GM18502 (cell line): ENCODE results near the gene TMEM132D.
"Not testable (repeated sequence)": the region's sequence is repeated elsewhere in the genome, so short reads cannot be mapped to it uniquely, and the experiment has no call there.

Experiments used
- ATAC-seq: cut with Tn5 transposase; IDR thresholded peaks from one replicate; pipeline ENCODE4 v1.9.1; 2021; ENCODE audit warnings: mild to moderate bottlenecking; ENCODE audit not compliant: unreplicated experiment, poor library complexity

TMEM132D gene

GRCh38 chr12:129052373-129052772 lies 851.5 kb downstream of the TMEM132D start:
- ATAC-seq = no peak

DNA sequence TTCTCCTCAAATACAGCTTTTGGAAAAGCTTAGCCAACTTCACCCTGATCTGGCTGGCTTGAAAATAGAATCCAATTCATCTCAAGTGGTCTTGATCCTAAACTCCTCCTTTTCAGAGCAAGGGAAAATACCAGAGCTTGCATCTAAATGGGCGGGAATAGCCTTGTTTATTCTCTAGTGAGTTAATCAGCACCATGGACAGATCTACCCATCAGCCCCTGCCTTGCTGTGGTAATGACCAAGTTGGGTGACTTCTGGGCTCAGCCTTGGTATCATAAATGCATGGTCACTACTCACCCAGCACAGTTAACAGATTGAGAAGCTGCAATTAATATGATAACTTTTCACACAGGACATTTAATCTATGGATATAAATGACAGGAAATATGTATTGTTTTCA lies 853.9 kb downstream of the TMEM132D start:
- ATAC-seq = no peak

DNA sequence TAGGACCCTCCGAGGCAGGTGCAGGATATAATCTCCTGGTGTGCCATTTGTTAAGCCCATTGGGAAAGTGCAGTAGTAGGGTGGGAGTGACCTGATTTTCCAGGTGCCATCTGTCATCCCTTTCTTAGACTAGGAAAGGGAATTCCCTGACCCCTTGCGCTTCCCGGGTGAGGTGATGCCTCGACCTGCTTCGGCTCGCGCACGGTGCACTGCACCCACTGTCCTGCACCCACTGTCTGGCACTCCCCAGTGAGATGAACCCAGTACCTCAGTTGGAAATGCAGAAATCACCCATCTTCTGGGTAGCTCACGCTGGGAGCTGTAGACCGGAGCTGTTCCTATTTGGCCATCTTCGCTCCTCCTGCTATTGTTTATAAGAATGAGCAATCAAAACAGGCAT lies 860.5 kb downstream of the TMEM132D start:
- ATAC-seq = not testable (repeated sequence)

- ATAC-seq = no peak
Measured at GRCh38 chr12:129036135-129036534, 867.7 kb downstream of the TMEM132D start.

GRCh38 chr12:129034558-129035289 lies 869.1 kb downstream of the TMEM132D start:
- no peak for ATAC-seq

GRCh38 chr12:129028844-129029243 lies 875.0 kb downstream of the TMEM132D start:
- ATAC-seq = no peak

DNA sequence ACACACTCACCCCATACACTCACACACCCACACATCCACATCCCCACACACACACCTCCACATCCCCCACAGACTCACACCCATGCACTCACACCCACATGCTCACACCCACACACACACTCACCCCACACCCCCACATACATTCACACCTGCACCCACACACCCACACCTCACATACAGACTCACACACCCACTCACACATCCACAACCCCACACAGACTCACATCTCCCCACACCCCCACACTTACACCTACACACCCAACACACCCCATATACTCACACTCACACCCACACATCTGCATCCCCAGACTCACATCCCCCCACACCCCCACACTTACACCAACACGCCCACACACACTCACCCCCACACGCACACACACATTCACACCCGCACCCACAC lies 878.8 kb downstream of the TMEM132D start:
- ATAC-seq = no peak
